H1 (cell line): ENCODE measurements around the gene NAIF1. TPM values are rescaled to one million over a fixed set of nuclear protein-coding genes. Genes with fewer than 3 reads are reported as not detected.

ENCODE experiments used
- CTCF ChIA-PET: fragments of 300-600 bp; sonication (Branson Sonifier 250); formaldehyde crosslinking; loops from one replicate; lab custom pipeline; 2021; ENCODE audit not compliant: partially characterized antibody; lab: Charles Lee
- POLR2A ChIA-PET: fragments of 300-600 bp; sonication (Branson Sonifier 250); formaldehyde crosslinking; loops from one replicate; lab custom pipeline; 2021; ENCODE audit warnings: inconsistent platforms; ENCODE audit not compliant: partially characterized antibody; lab: Charles Lee
- DNase-seq, 2 experiments: peaks; one replicate each; pipeline versions ENCODE4 v3.0.0 to v3.0.0-alpha.2; 2010 to 2022; ENCODE audit warnings: low spot score in 2 of 2, low read depth in 1 of 2, mixed read lengths in 1 of 2
- FAIRE-seq: peaks from 2 replicates; lab custom pipeline; 2011; peaks lifted over from hg19 to GRCh38; lab: Jason Lieb, UNC
- H2AFZ ChIP-seq: 2 replicates; pipeline ENCODE4 v1.8.1; 2012; ENCODE audit warnings: low read length, inconsistent platforms
- H2AK5ac ChIP-seq: 2 replicates; pipeline ENCODE4 v1.6.1; 2013; ENCODE audit warnings: low read depth, low read length
- H2BK120ac ChIP-seq: replicated peaks from 2 replicates; pipeline ENCODE3; 2013; ENCODE audit warnings: low read depth, low read length, inconsistent platforms
- H2BK12ac ChIP-seq: 2 replicates; pipeline ENCODE4 v1.6.1; 2013; ENCODE audit warnings: low read depth, low read length
- H2BK15ac ChIP-seq: 2 replicates; pipeline ENCODE4 v1.6.1; 2013; ENCODE audit warnings: low read length
- H2BK20ac ChIP-seq: 2 replicates; pipeline ENCODE4 v1.6.1; 2013; ENCODE audit warnings: low read length
- H2BK5ac ChIP-seq: 2 replicates; pipeline ENCODE4 v1.6.1; 2013; ENCODE audit warnings: low read depth, low read length
- H3K14ac ChIP-seq: 2 replicates; pipeline ENCODE4 v1.6.1; 2013; ENCODE audit warnings: inconsistent platforms; ENCODE audit not compliant: insufficient read length
- H3K18ac ChIP-seq: 2 replicates; pipeline ENCODE4 v1.6.1; 2013; ENCODE audit warnings: low read length; ENCODE audit errors: extremely low read depth
- H3K23ac ChIP-seq: 2 replicates; pipeline ENCODE4 v1.6.1; 2013; ENCODE audit warnings: inconsistent platforms; ENCODE audit not compliant: insufficient read length
- H3K23me2 ChIP-seq: 2 replicates; pipeline ENCODE4 v1.6.1; 2013; ENCODE audit warnings: low read depth, low read length
- H3K27ac ChIP-seq: 2 replicates; pipeline ENCODE4 v1.6.1; 2011; ENCODE audit warnings: low read depth, low read length, inconsistent platforms
- H3K27me3 ChIP-seq, 4 experiments: replicated peaks in 1 of 4; 1 replicate in 1 of 4; 2 replicates in 3 of 4; pipeline versions ENCODE4 v1.6.1 to v1.8.1; 2011 to 2013; ENCODE audit warnings: low read length in 3 of 4, mild to moderate bottlenecking in 3 of 4, inconsistent platforms in 2 of 4, mixed read lengths in 2 of 4, moderate library complexity in 1 of 4; ENCODE audit not compliant: control insufficient read depth in 3 of 4, insufficient read depth in 3 of 4; ENCODE audit errors: extremely low read depth in 1 of 4
- H3K36me3 ChIP-seq, 4 experiments: 2 replicates each; pipeline versions ENCODE4 v1.6.1 to v1.8.1; 2011 to 2013; ENCODE audit warnings: mild to moderate bottlenecking in 4 of 4, low read length in 3 of 4, moderate library complexity in 2 of 4, control low read depth in 1 of 4, inconsistent platforms in 1 of 4; ENCODE audit not compliant: insufficient read depth in 4 of 4, control insufficient read depth in 2 of 4
- H3K4ac ChIP-seq: replicated peaks from 2 replicates; pipeline ENCODE3; 2013; ENCODE audit warnings: low read length, low read depth, mixed read lengths, inconsistent platforms; ENCODE audit not compliant: insufficient read length
- H3K4me1 ChIP-seq, 4 experiments: replicated peaks in 1 of 4; 1 replicate in 1 of 4; 2 replicates in 3 of 4; pipeline versions ENCODE4 v1.6.1 to v1.8.1; 2011 to 2013; ENCODE audit warnings: low read length in 3 of 4, inconsistent platforms in 2 of 4, mixed read lengths in 1 of 4; ENCODE audit not compliant: insufficient read depth in 4 of 4, control insufficient read depth in 3 of 4
- H3K4me2 ChIP-seq, 2 experiments: 2 replicates each; pipeline versions ENCODE4 v1.6.1 to v1.8.1; 2011 to 2013; ENCODE audit warnings: low read depth in 2 of 2, low read length in 2 of 2, control low read depth in 1 of 2, inconsistent platforms in 1 of 2, mild to moderate bottlenecking in 1 of 2; ENCODE audit not compliant: insufficient read depth in 1 of 2
- H3K4me3 ChIP-seq, 4 experiments: fragments of 200-600, 300-600 bp in 1 of 4; sonication (generic), shearing (Covaris generic), sonication (Bioruptor Twin) in 1 of 4; 2 replicates each; pipeline versions ENCODE4 v1.5.1 to v1.8.1; 2011 to 2016; ENCODE audit warnings: low read length in 4 of 4, low read depth in 3 of 4, control low read depth in 2 of 4, inconsistent platforms in 2 of 4, mild to moderate bottlenecking in 2 of 4, mixed read lengths in 1 of 4, moderate library complexity in 1 of 4; ENCODE audit not compliant: insufficient read depth in 2 of 4; ENCODE audit errors: extremely low read depth in 1 of 4
- H3K56ac ChIP-seq: replicated peaks from 2 replicates; pipeline ENCODE3; 2013; ENCODE audit warnings: low read depth, mild to moderate bottlenecking, mixed read lengths, low read length, inconsistent platforms; ENCODE audit not compliant: insufficient read length
- H3K79me1 ChIP-seq: 2 replicates; pipeline ENCODE4 v1.6.1; 2013; ENCODE audit warnings: low read depth, low read length, control low read depth
- H3K79me2 ChIP-seq, 2 experiments: 2 replicates each; pipeline versions ENCODE4 v1.6.1 to v1.8.1; 2012 to 2013; ENCODE audit warnings: low read length in 2 of 2, mild to moderate bottlenecking in 2 of 2, inconsistent platforms in 1 of 2; ENCODE audit not compliant: insufficient read depth in 2 of 2, control insufficient read depth in 1 of 2
- H3K9ac ChIP-seq, 4 experiments: replicated peaks in 1 of 4; 1 replicate in 1 of 4; 2 replicates in 3 of 4; pipeline versions ENCODE4 v1.6.1 to v1.8.1; 2011 to 2013; ENCODE audit warnings: low read depth in 3 of 4, low read length in 3 of 4, control low read depth in 2 of 4, mild to moderate bottlenecking in 2 of 4, moderate library complexity in 2 of 4, inconsistent platforms in 1 of 4; ENCODE audit errors: extremely low read depth in 1 of 4
- H3K9me3 ChIP-seq, 2 experiments: 2 replicates each; pipeline versions ENCODE4 v1.6.1 to v1.8.1; 2012 to 2013; ENCODE audit warnings: mild to moderate bottlenecking in 2 of 2, moderate library complexity in 2 of 2, control low read depth in 1 of 2, inconsistent platforms in 1 of 2, low read depth in 1 of 2, low read length in 1 of 2, mixed read lengths in 1 of 2; ENCODE audit not compliant: insufficient read depth in 2 of 2
- H4K20me1 ChIP-seq, 2 experiments: replicated peaks in 1 of 2; 2 replicates each; pipeline versions ENCODE3 to v1.8.1; 2011 to 2013; ENCODE audit warnings: inconsistent platforms in 2 of 2, low read length in 2 of 2, mild to moderate bottlenecking in 1 of 2; ENCODE audit not compliant: insufficient read depth in 2 of 2, control insufficient read depth in 1 of 2
- H4K5ac ChIP-seq: 2 replicates; pipeline ENCODE4 v1.6.1; 2013; ENCODE audit warnings: low read length, low read depth, mixed read lengths, inconsistent platforms; ENCODE audit not compliant: insufficient read length
- H4K8ac ChIP-seq: 2 replicates; pipeline ENCODE4 v1.8.0; 2013; ENCODE audit warnings: mild to moderate bottlenecking, moderate library complexity, low read length, inconsistent platforms; ENCODE audit not compliant: insufficient read depth; ENCODE audit errors: extremely low read depth
- H4K91ac ChIP-seq: replicated peaks from 2 replicates; pipeline ENCODE3; 2013; ENCODE audit warnings: low read length, mixed read lengths, inconsistent platforms; ENCODE audit not compliant: insufficient read length
- ASH2L ChIP-seq: fragments of 200-600, 300-600 bp; sonication (generic); IDR thresholded peaks from one replicate; pipeline ENCODE4 v1.7.1; 2017; ENCODE audit warnings: low read length
- ATF2 ChIP-seq: IDR thresholded peaks from 2 replicates; pipeline ENCODE4 v1.6.1; 2012; ENCODE audit warnings: low read length, inconsistent platforms
- CEBPB ChIP-seq: IDR thresholded peaks from 2 replicates; pipeline ENCODE4 v1.6.1; 2012; ENCODE audit warnings: low read depth, low read length
- CHD2 ChIP-seq: IDR thresholded peaks from 2 replicates; pipeline ENCODE4 v1.6.1; 2012; ENCODE audit warnings: low read length, improper control_type of control experiment
- CTCF ChIP-seq, 3 experiments: IDR thresholded peaks; 1 replicate in 2 of 3; 2 replicates in 1 of 3; pipeline versions ENCODE4 v1.5.1 to v1.6.1; 2011; ENCODE audit warnings: low read length in 3 of 3, mild to moderate bottlenecking in 3 of 3, inconsistent platforms in 2 of 3, low read depth in 1 of 3, moderate library complexity in 1 of 3; ENCODE audit not compliant: insufficient read depth in 1 of 3; ENCODE audit errors: control extremely low read depth in 1 of 3
- HDAC6 ChIP-seq: IDR thresholded peaks from one replicate; pipeline ENCODE4 v1.7.1; 2012; ENCODE audit warnings: low read depth, mild to moderate bottlenecking, inconsistent platforms, low read length, moderate library complexity
- KDM5A ChIP-seq: fragments of 200-600 bp; IDR thresholded peaks from 2 replicates; pipeline ENCODE4 v1.7.1; 2012; ENCODE audit warnings: mild to moderate bottlenecking, low read length, inconsistent platforms, mixed read lengths
- POU5F1 ChIP-seq: IDR thresholded peaks from 2 replicates; pipeline ENCODE4 v1.6.1; 2011; ENCODE audit warnings: low read depth, mild to moderate bottlenecking, low read length, moderate library complexity
- RFX5 ChIP-seq: IDR thresholded peaks from 2 replicates; pipeline ENCODE4 v1.6.1; 2011; ENCODE audit warnings: low read depth, low read length, improper control_type of control experiment, borderline replicate concordance
- RNF2 ChIP-seq: fragments of 200-900, 300-1000 bp; sonication (generic); IDR thresholded peaks from 2 replicates; pipeline ENCODE4 v1.7.1; 2016; ENCODE audit warnings: borderline replicate concordance, low read depth, mild to moderate bottlenecking, antibody characterized with exemption, low read length; ENCODE audit not compliant: poor library complexity, severe bottlenecking; ENCODE audit errors: missing control alignments
- WGBS, 2 experiments: shearing (Covaris generic) in 1 of 2; methylation state at CpG; one replicate each; pipeline versions ENCODE4 v1.1.6 to v1.1.7; 2013 to 2015; ENCODE audit warnings: low lambda C conversion rate in 2 of 2, mixed read lengths in 2 of 2, inconsistent platforms in 1 of 2, low coverage in 1 of 2, missing lambda C conversion rate in 1 of 2; ENCODE audit not compliant: insufficient replicate concordance in 2 of 2, insufficient coverage in 1 of 2, insufficient read length in 1 of 2; ENCODE audit errors: extremely low coverage in 1 of 2, missing lambda C conversion rate in 1 of 2; 5-methylcytosine and 5-hydroxymethylcytosine counted together
- polyA plus RNA-seq, 7 experiments: library from polyadenylated mRNA; depleted of rRNA in 3 of 7; stranded (reverse) in 5 of 7; unstranded in 2 of 7; fragments of >200 nt in 5 of 7; fragments of 200-250 nt in 2 of 7; gene quantifications; 1 replicate in 5 of 7; 2 replicates in 1 of 7; 4 replicates in 1 of 7; pipeline versions ENCODE4 v1.2.1 to v1.2.3, GENCODE V29; 2011 to 2013; ENCODE audit warnings: missing spikeins in 2 of 7, mixed read lengths in 2 of 7
- total RNA-seq: library from RNA; stranded (reverse); fragmentation: NEBNext Ultra II Directional; extraction: Animal tissue kit (Norgen Biotek cat#: 25700); gene quantifications from 2 replicates; pipeline ENCODE4 v1.2.1, GENCODE V29; 2021

The NAIF1 gene
- total and polyA plus RNA-seq, 2 of the 8 experiments (the other 6 are each of a cell fraction or from before 2014, with no cell fraction given), result 8.7 to 9.0 TPM

DNA sequence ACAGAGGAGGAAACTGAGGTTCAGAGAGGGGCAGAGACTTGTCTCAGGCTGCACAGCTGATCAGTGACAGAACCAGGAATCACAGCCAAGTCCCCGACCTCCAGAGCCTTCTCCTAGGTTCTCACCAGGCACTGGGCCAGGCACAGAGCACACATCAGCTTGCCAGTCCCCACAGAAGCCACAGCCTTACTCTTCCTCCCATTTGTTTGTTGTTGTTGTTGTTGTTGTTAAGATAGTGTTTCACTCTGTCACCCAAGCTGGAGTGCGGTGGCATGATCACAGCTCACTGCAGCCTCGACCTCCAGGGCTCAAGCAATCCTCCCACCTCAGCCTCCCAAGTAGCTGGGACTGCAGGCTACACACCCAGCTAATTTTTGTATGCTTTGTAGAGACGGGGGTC, 41.4 kb downstream of the NAIF1 start:
- no peaks in the 10 kb centered on the region for H4K20me1 ChIP-seq
- H3K36me3 ChIP-seq, result no peaks in the 10 kb centered on the region
- DNase-seq (no peak), FAIRE-seq (no peak)
- H3K4ac ChIP-seq, result no peak overlapping the region
- no peak overlapping the region for H3K23ac ChIP-seq
- H3K18ac ChIP-seq, result no peak overlapping the region
- no peak overlapping the region for H2AK5ac ChIP-seq
- no peak overlapping the region for H4K91ac ChIP-seq
- ChIA-PET POLR2A (interaction anchor here (0.7 to 1.6 kb wide), 5 partner anchors 10 to 284 kb away, joined by 3 to 4 read pairs (median 3); no protein-coding TSS in a partner anchor), CTCF (interaction anchor here (0.7 to 38.5 kb wide), 7 partner anchors 10 to 92 kb away, joined by 3 to 825 read pairs (median 6); partner anchors contain the start of gene DPM2)
- H3K9ac ChIP-seq, result no peak overlapping the region
- no peaks in the 10 kb centered on the region for H3K4me1 ChIP-seq
- no peaks in the 10 kb centered on the region for H3K23me2 ChIP-seq
- no peak overlapping the region for H3K4me3 ChIP-seq
- H4K5ac ChIP-seq, result no peak overlapping the region
- no peak overlapping the region for H3K27ac ChIP-seq
- H2AFZ ChIP-seq, result no peak overlapping the region
- WGBS, 2 experiments, result 81% methylated on average over 4 of the region's 4 CpGs; no CpG with 5 or more reads in 1 of the 2 experiments
- H3K9me3 ChIP-seq, result no peaks in the 10 kb centered on the region
- H2BK120ac ChIP-seq, result no peak overlapping the region
- no peak overlapping the region for H4K8ac ChIP-seq
- H3K4me2 ChIP-seq, result no peak overlapping the region
- no peaks in the 10 kb centered on the region for H3K79me1 ChIP-seq
- H3K14ac ChIP-seq, result no peak overlapping the region
- H2BK12ac ChIP-seq, result no peak overlapping the region
- H3K27me3 ChIP-seq, result no peaks in the 10 kb centered on the region
- H3K56ac ChIP-seq, result no peak overlapping the region
- H2BK15ac ChIP-seq, result no peak overlapping the region
- H2BK5ac ChIP-seq, result no peak overlapping the region; the same call in 1 of the 2 replicates
- no peak overlapping the region for H2BK20ac ChIP-seq
- no peaks in the 10 kb centered on the region for H3K79me2 ChIP-seq
- no peak for TF ChIP-seq POU5F1
- TF ChIP-seq ASH2L, result no peak
- no peak for TF ChIP-seq ATF2
- TF ChIP-seq KDM5A, result no peak
- TF ChIP-seq CTCF (IDR thresholded peaks at IDR 0.05; ENCODE audit: control extremely low read depth in 1 of 3, insufficient read depth in 1 of 3, low read depth in 1 of 3, low read length in 3 of 3), result no peak
- no peak for TF ChIP-seq HDAC6
- TF ChIP-seq CHD2, result no peak
- TF ChIP-seq RNF2, result no peak
- TF ChIP-seq RFX5, result no peak
- TF ChIP-seq CEBPB, result no peak
